DND-41 (cell line): ENCODE results near the gene AHCYL1.

ENCODE experiments used
- CTCF ChIP-seq: IDR thresholded peaks from 2 replicates; pipeline ENCODE4 v1.5.1; 2012; ENCODE audit warnings: borderline replicate concordance, low read length, moderate library complexity, mild to moderate bottlenecking; ENCODE audit not compliant: poor library complexity, severe bottlenecking; ENCODE audit errors: extremely low read depth
- EZH2 ChIP-seq: IDR thresholded peaks from 3 replicates; pipeline ENCODE4 v1.6.1; 2012; ENCODE audit warnings: borderline replicate concordance, low read depth, mild to moderate bottlenecking, moderate library complexity, low read length, inconsistent platforms; ENCODE audit not compliant: severe bottlenecking

DNA sequence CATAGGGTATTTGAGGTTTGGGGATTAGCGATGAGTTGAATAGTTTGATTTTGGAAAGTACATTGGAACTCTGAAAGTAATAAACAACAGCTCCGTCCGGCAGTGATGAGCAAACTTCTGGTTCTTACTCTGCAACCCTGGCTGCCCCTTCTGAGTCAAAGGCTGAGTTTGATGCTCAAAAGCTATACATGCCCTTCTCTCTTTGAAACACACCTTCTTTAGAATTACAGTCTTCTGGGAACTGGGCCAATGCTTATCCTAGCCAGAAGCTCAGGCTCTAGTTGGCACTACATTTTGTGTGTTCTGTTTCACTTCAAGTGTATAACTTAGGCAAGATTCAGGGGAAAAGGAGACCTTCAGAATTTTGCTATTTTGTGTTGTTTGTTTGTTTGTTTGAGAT is 9.3 kb downstream of the AHCYL1 start:
- TF ChIP-seq CTCF (no peak), EZH2 (no peak)
